Calu3 (cell line): ENCODE results near the gene HPGDS. TPM values are rescaled to one million over a fixed set of nuclear protein-coding genes. Genes with fewer than 3 reads are reported as not detected.
A peak's percentile ranks its signal among the peaks of the same experiment; 100 is the strongest.

Experiments
- BruUV-seq: library from RNA; stranded (reverse); fragments of 400-500 nt; replicated peaks from 2 replicates; lab custom pipeline; 2021; lab: Mats Ljungman, UMichigan
- CTCF ChIA-PET: fragments of 300-600 bp; sonication (Branson Sonifier 250); formaldehyde crosslinking; loops from one replicate; lab custom pipeline; 2022; ENCODE audit warnings: antibody characterized with exemption; lab: Charles Lee
- DNase-seq: peaks from one replicate; pipeline ENCODE4 v3.0.0; 2022
- H3K27ac Mint-ChIP-seq: one replicate; pipeline ENCODE4 v1.8.0; 2022; ENCODE audit warnings: mixed read lengths; ENCODE audit not compliant: unreplicated experiment
- H3K27me3 Mint-ChIP-seq: one replicate; pipeline ENCODE4 v1.8.0; 2022; ENCODE audit warnings: mixed read lengths; ENCODE audit not compliant: unreplicated experiment
- H3K36me3 Mint-ChIP-seq: one replicate; pipeline ENCODE4 v1.8.0; 2022; ENCODE audit warnings: mild to moderate bottlenecking, moderate library complexity, mixed read lengths; ENCODE audit not compliant: insufficient read depth, unreplicated experiment
- H3K4me1 Mint-ChIP-seq: one replicate; pipeline ENCODE4 v1.8.0; 2022; ENCODE audit warnings: mild to moderate bottlenecking, low read depth, mixed read lengths; ENCODE audit not compliant: unreplicated experiment
- H3K4me3 Mint-ChIP-seq: one replicate; pipeline ENCODE4 v1.8.0; 2022; ENCODE audit warnings: mild to moderate bottlenecking, low read depth, moderate library complexity, mixed read lengths; ENCODE audit not compliant: unreplicated experiment
- H3K9me3 Mint-ChIP-seq: one replicate; pipeline ENCODE4 v1.8.0; 2022; ENCODE audit warnings: low read depth, mixed read lengths; ENCODE audit not compliant: unreplicated experiment
- intact Hi-C: fragments of 100-400 bp; cut with micrococcal nuclease; formaldehyde crosslinking; loops from one replicate; pipeline ENCODE4 v1.10.0; 2022; ENCODE audit not compliant: unreplicated experiment
- total RNA-seq: library from RNA; stranded (reverse); gene quantifications from 2 replicates; pipeline ENCODE4 v1.2.3, GENCODE V29; 2022
- TF ChIP-seq, protein P1 (sequence below): fragments of 200-600 bp; IDR thresholded peaks from one replicate; pipeline ENCODE4 v1.8.0; 2022; ENCODE audit warnings: antibody characterized with exemption; ENCODE audit not compliant: unreplicated experiment

HPGDS gene
- total RNA-seq, 1 experiment from 2014 or later: not detected

DNA sequence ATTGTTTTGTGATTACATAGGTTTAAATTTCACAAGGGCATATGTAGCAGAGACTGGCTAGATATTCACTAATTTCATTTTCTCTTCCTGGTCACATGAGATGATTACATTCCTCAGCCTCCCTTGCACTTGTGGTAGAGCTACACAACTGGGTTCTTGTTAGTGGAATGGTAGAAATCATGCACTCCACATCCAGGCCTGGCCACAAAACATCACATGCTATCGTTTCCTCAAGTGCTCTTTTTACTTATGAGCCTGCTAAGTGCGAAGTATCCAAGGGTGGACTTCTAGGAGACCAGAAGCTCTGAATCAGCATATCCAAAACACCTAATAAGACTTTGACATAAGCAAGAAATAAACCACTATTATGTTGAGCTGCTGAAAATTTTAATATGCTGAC, 26.4 kb upstream of the HPGDS start:
- Mint-ChIP-seq H3K4me3 (no peak overlapping the region), H3K36me3 (no peaks in the 10 kb centered on the region), H3K27me3 (no peaks in the 10 kb centered on the region), H3K9me3 (no peaks in the 10 kb centered on the region), H3K4me1 (peaks cover 30% of the 10 kb centered on the region), H3K27ac (peak overlapping the region; percentile 44)
- TF ChIP-seq, protein P1, sequence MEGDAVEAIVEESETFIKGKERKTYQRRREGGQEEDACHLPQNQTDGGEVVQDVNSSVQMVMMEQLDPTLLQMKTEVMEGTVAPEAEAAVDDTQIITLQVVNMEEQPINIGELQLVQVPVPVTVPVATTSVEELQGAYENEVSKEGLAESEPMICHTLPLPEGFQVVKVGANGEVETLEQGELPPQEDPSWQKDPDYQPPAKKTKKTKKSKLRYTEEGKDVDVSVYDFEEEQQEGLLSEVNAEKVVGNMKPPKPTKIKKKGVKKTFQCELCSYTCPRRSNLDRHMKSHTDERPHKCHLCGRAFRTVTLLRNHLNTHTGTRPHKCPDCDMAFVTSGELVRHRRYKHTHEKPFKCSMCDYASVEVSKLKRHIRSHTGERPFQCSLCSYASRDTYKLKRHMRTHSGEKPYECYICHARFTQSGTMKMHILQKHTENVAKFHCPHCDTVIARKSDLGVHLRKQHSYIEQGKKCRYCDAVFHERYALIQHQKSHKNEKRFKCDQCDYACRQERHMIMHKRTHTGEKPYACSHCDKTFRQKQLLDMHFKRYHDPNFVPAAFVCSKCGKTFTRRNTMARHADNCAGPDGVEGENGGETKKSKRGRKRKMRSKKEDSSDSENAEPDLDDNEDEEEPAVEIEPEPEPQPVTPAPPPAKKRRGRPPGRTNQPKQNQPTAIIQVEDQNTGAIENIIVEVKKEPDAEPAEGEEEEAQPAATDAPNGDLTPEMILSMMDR: no peak
- CTCF ChIA-PET: interaction anchor here (1.0 kb wide), 1 partner anchor 38 kb away, joined by 3 read pairs; no protein-coding TSS in a partner anchor
- no TSS peak for BruUV-seq
- intact Hi-C loops: no loop called here
- DNase-seq: no peak

DNA sequence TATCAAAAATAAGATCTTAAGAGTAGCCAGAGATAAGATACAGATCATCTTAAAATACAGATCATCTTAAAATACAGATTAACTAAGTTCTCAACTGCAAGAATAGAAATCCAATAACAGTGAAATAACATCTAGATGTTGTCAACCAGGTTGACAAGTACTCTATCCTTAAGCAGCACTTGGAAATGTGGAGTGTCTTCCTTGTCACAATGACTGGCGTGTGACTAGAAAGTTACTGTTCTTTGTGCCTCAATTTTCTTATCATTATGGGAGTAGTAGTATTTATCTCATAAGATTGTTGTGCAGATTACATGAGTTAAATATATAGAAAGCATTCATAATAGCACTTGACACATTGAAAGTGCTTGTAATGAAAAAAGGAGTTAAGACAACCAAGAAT, 25.8 kb upstream of the HPGDS start:
- Mint-ChIP-seq H3K36me3 (no peaks in the 10 kb centered on the region), H3K27ac (no peak overlapping the region), H3K9me3 (no peaks in the 10 kb centered on the region), H3K4me1 (peaks cover 30% of the 10 kb centered on the region), H3K4me3 (no peak overlapping the region), H3K27me3 (no peaks in the 10 kb centered on the region)
- DNase-seq: no peak
- BruUV-seq: no TSS peak
- CTCF ChIA-PET: interaction anchor here (1.0 kb wide), 1 partner anchor 37 kb away, joined by 3 read pairs; no protein-coding TSS in a partner anchor
- intact Hi-C loops: no loop called here
- TF ChIP-seq, protein P1: no peak

DNA sequence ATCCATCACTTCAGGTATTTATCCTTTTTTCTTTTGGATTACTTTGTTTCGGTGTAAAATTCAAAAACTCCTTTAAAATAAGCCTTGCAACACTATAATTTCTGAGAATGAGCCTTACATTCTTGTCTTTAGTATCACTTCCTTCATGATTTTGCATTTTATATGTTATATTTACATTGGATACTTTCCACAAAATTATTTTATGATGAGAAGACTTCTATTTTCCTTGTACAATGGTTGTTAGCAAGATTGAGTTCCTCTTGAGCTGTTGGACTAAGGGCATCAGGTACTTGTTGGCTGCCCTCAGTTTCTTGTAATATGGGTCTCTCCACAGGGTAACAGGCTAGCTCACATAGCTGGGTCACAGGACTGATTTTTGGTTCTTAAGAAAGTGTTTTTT, 22.7 kb upstream of the HPGDS start:
- H3K27me3 Mint-ChIP-seq: no peaks in the 10 kb centered on the region
- no peak overlapping the region for H3K4me3 Mint-ChIP-seq
- no peaks in the 10 kb centered on the region for H3K9me3 Mint-ChIP-seq
- intact Hi-C loops: no loop called here
- BruUV-seq: no TSS peak
- CTCF ChIA-PET: no interaction called here
- TF ChIP-seq, protein P1: no peak
- no peak for DNase-seq
- no peak overlapping the region for H3K27ac Mint-ChIP-seq
- H3K4me1 Mint-ChIP-seq: peaks cover 42% of the 10 kb centered on the region
- H3K36me3 Mint-ChIP-seq: no peaks in the 10 kb centered on the region

DNA sequence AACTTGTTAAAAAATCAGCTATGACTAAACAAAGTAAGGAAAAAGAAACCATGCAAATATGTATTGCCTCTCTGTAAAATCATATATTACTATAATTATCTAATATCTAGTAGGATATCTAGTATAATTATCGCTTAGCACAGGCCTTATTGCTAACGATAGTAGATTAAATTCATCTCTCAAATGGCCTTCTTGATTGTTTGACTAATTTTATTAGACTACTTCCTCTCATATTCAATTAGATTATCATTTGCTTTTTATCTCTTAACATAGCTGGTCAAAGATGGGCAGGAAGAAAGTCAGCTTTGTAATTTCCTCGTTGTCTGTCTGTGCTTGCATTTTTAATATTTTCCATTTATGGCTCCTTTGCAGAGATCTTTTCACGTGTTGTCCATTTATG, 21.9 kb upstream of the HPGDS start:
- Mint-ChIP-seq H3K27me3 (no peaks in the 10 kb centered on the region), H3K4me1 (peaks cover 35% of the 10 kb centered on the region), H3K36me3 (no peaks in the 10 kb centered on the region), H3K9me3 (no peaks in the 10 kb centered on the region), H3K4me3 (no peak overlapping the region), H3K27ac (no peak overlapping the region)
- CTCF ChIA-PET: no interaction called here
- TF ChIP-seq, protein P1: no peak
- intact Hi-C loops: no loop called here
- no TSS peak for BruUV-seq
- DNase-seq: no peak
